OCI-LY1 (cell line): ENCODE measurements around the gene EVA1B.

Experiments
- H2AFZ ChIP-seq: fragments of 200-600 bp; sonication (generic), shearing (Covaris generic); 2 replicates; pipeline ENCODE4 v1.6.0; 2014; ENCODE audit warnings: antibody characterized with exemption, mild to moderate bottlenecking, low read length
- H3F3A ChIP-seq: fragments of 200-600 bp; sonication (generic), shearing (Covaris generic); 2 replicates; pipeline ENCODE4 v1.6.0; 2014; ENCODE audit warnings: mild to moderate bottlenecking, antibody characterized with exemption, low read length, moderate library complexity; ENCODE audit not compliant: insufficient read depth
- H3K27ac ChIP-seq: fragments of 200-600 bp; sonication (generic); 2 replicates; pipeline ENCODE4 v1.5.1; 2014; ENCODE audit warnings: low read length, mixed run types, mild to moderate bottlenecking, low read depth; ENCODE audit not compliant: poor library complexity, severe bottlenecking
- H3K27me3 ChIP-seq: fragments of 200-600 bp; sonication (generic); 2 replicates; pipeline ENCODE4 v1.6.0; 2014; ENCODE audit warnings: antibody characterized with exemption, mild to moderate bottlenecking, low read length, moderate library complexity; ENCODE audit not compliant: insufficient read depth
- H3K36me3 ChIP-seq: fragments of 200-600 bp; sonication (generic); 2 replicates; pipeline ENCODE4 v1.6.1; 2014; ENCODE audit warnings: mild to moderate bottlenecking, antibody characterized with exemption, low read length, moderate library complexity, mixed read lengths; ENCODE audit not compliant: insufficient read depth
- H3K4me1 ChIP-seq: fragments of 200-600 bp; sonication (generic); 2 replicates; pipeline ENCODE4 v1.5.1; 2014; ENCODE audit warnings: mild to moderate bottlenecking, low read length, moderate library complexity; ENCODE audit not compliant: insufficient read depth, severe bottlenecking
- H3K4me2 ChIP-seq: fragments of 200-600 bp; sonication (generic), shearing (Covaris generic); 2 replicates; pipeline ENCODE4 v1.6.1; 2014; ENCODE audit warnings: low read length
- H3K4me3 ChIP-seq: fragments of 200-600 bp; sonication (generic); 2 replicates; pipeline ENCODE4 v1.5.1; 2014; ENCODE audit warnings: low read length, low read depth, mild to moderate bottlenecking, mixed read lengths; ENCODE audit not compliant: poor library complexity, severe bottlenecking
- H3K79me2 ChIP-seq: fragments of 200-600 bp; shearing (Covaris generic); 2 replicates; pipeline ENCODE4 v1.6.1; 2016; ENCODE audit warnings: mixed run types, low read length, mixed read lengths; ENCODE audit not compliant: insufficient read depth
- H3K9ac ChIP-seq: fragments of 200-600 bp; sonication (generic), shearing (Covaris generic); 2 replicates; pipeline ENCODE4 v1.6.1; 2014; ENCODE audit warnings: mild to moderate bottlenecking, low read length, mixed read lengths
- H3K9me2 ChIP-seq: fragments of 200-600 bp; sonication (generic), shearing (Covaris generic); 2 replicates; pipeline ENCODE4 v1.6.1; 2014; ENCODE audit warnings: low read depth, mild to moderate bottlenecking, low read length, mixed read lengths
- H3K9me3 ChIP-seq: fragments of 200-600 bp; shearing (Covaris generic); 2 replicates; pipeline ENCODE4 v1.6.1; 2014; ENCODE audit warnings: low read length, mixed read lengths
- H4K20me1 ChIP-seq: fragments of 200-600 bp; sonication (generic), shearing (Covaris generic); 2 replicates; pipeline ENCODE4 v1.6.0; 2016; ENCODE audit warnings: mild to moderate bottlenecking, low read length; ENCODE audit not compliant: insufficient read depth
- EZH2 ChIP-seq: fragments of 200-600 bp; sonication (generic), shearing (Covaris generic); IDR thresholded peaks from 2 replicates; pipeline ENCODE4 v1.8.0; 2017; ENCODE audit warnings: borderline replicate concordance, mixed run types, mild to moderate bottlenecking, antibody characterized with exemption, low read length, moderate library complexity, mixed read lengths
- TF ChIP-seq, protein P1 (sequence below): fragments of 200-600 bp; sonication (generic), shearing (Covaris generic); IDR thresholded peaks from 2 replicates; pipeline ENCODE4 v1.5.1; 2017; ENCODE audit warnings: mild to moderate bottlenecking, antibody characterized with exemption, low read length, moderate library complexity, mixed read lengths

EVA1B gene

DNA sequence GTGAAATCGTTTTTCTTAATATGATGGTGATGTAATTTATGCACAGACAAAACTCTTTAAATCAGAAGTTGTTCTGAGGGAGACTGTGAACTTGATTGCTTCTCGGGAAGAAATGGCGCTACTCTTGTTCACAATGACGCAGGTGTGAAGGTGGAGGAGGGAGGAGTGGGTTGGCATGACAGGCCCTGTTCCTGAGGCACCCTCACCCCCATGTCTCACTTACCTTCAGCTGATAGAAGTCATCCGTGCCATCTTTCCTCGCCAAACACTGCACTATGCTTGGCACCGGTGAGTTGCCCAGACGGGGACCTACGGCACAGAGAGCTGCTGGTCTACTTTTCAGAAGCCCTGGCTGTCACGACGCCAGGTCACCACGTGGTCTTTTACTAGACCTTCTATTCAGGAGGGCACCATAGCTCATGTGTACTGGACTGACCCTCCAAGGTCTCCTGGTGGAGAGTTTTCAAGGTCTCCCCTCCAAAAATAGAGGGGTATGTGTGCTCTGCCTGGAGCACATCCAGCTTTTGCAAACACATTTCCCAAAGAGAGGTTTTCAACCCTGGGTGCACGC lies 35.2 kb upstream of the EVA1B start:
- no peaks in the 10 kb centered on the region for H3K9me3 ChIP-seq
- H3K79me2 ChIP-seq: no peaks in the 10 kb centered on the region
- no peaks in the 10 kb centered on the region for H3K27me3 ChIP-seq
- H2AFZ ChIP-seq: no peak overlapping the region
- H4K20me1 ChIP-seq: no peaks in the 10 kb centered on the region
- H3K27ac ChIP-seq: no peak overlapping the region
- no peak overlapping the region for H3K9ac ChIP-seq
- TF ChIP-seq, protein P1, sequence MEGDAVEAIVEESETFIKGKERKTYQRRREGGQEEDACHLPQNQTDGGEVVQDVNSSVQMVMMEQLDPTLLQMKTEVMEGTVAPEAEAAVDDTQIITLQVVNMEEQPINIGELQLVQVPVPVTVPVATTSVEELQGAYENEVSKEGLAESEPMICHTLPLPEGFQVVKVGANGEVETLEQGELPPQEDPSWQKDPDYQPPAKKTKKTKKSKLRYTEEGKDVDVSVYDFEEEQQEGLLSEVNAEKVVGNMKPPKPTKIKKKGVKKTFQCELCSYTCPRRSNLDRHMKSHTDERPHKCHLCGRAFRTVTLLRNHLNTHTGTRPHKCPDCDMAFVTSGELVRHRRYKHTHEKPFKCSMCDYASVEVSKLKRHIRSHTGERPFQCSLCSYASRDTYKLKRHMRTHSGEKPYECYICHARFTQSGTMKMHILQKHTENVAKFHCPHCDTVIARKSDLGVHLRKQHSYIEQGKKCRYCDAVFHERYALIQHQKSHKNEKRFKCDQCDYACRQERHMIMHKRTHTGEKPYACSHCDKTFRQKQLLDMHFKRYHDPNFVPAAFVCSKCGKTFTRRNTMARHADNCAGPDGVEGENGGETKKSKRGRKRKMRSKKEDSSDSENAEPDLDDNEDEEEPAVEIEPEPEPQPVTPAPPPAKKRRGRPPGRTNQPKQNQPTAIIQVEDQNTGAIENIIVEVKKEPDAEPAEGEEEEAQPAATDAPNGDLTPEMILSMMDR: no peak
- no peak for TF ChIP-seq EZH2
- H3K4me1 ChIP-seq: peaks cover 20% of the 10 kb centered on the region
- no peak overlapping the region for H3K4me2 ChIP-seq
- H3F3A ChIP-seq: no peaks in the 10 kb centered on the region
- H3K36me3 ChIP-seq: peaks cover 51% of the 10 kb centered on the region; the same call in 1 of the 2 replicates
- no peaks in the 10 kb centered on the region for H3K9me2 ChIP-seq
- H3K4me3 ChIP-seq: no peak overlapping the region

DNA sequence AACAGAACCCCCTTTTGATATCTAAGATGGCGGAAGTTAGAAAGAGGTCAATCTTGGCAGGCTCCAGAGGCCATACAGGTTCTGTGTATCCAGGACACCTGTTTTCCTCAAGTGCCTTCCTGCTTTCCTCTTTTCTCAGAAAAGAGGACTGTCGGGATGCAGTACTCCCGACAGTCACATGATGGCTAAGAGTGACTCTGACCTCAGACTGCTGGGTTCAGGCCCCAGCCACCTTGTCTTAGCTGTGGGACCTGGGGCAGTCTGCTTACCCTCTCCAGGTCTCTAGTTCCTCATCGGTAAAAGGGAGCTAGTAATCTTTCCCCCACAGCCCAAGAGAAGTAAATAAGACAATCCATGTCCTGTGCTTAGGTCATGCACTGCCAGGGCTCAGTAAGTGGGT lies 32.4 kb upstream of the EVA1B start:
- no peak overlapping the region for H3K9ac ChIP-seq
- H3K27me3 ChIP-seq: no peaks in the 10 kb centered on the region
- H3K4me3 ChIP-seq: no peak overlapping the region
- no peak overlapping the region for H3K4me2 ChIP-seq
- H3K79me2 ChIP-seq: no peaks in the 10 kb centered on the region
- H3K36me3 ChIP-seq: peaks cover 56% of the 10 kb centered on the region; the same call in 1 of the 2 replicates
- no peak overlapping the region for H2AFZ ChIP-seq
- H3K9me3 ChIP-seq: no peaks in the 10 kb centered on the region
- no peak overlapping the region for H3K27ac ChIP-seq
- H3K4me1 ChIP-seq: peaks cover 24% of the 10 kb centered on the region
- no peaks in the 10 kb centered on the region for H4K20me1 ChIP-seq
- H3F3A ChIP-seq: no peaks in the 10 kb centered on the region
- no peaks in the 10 kb centered on the region for H3K9me2 ChIP-seq
- TF ChIP-seq, protein P1: no peak
- TF ChIP-seq EZH2: no peak

DNA sequence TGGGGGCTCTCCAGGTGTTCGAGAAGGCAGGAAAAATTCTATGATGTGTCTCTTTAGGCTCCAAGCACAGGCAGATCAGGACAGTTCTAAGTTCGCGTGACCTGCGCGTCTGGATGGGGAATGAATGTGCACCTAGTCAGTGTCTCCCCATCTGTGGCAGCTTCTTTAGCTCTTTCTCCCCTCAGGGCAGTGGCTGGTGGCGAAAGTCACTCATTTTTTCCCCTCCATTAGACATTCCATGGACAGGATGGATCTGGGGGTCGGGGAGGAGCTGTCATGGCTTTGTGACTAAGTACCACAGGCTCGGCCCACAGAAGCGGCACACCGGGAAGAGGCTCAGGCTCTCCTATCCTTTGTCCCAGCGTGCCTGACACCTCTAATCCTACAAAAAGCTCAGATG lies 31.0 kb upstream of the EVA1B start:
- H4K20me1 ChIP-seq: no peaks in the 10 kb centered on the region
- no peak overlapping the region for H3K9ac ChIP-seq
- H3K9me2 ChIP-seq: no peaks in the 10 kb centered on the region
- peaks cover 64% of the 10 kb centered on the region; the same call in 1 of the 2 replicates for H3K36me3 ChIP-seq
- no peak for TF ChIP-seq EZH2
- TF ChIP-seq, protein P1: no peak
- peaks cover 24% of the 10 kb centered on the region for H3K4me1 ChIP-seq
- H2AFZ ChIP-seq: no peak overlapping the region
- H3F3A ChIP-seq: no peaks in the 10 kb centered on the region
- no peaks in the 10 kb centered on the region for H3K79me2 ChIP-seq
- H3K27ac ChIP-seq: no peak overlapping the region
- no peaks in the 10 kb centered on the region for H3K9me3 ChIP-seq
- H3K4me3 ChIP-seq: no peak overlapping the region
- no peak overlapping the region for H3K4me2 ChIP-seq
- H3K27me3 ChIP-seq: no peaks in the 10 kb centered on the region
